Right hindlimb (tissue), 1 donor: ENCODE results near the gene EOGT.

Experiments used
- DNase-seq: peaks from one replicate; pipeline ENCODE4 v3.0.0-alpha.2; 2018

Gene EOGT

GRCh38 chr3:68953816-68954444, 59.6 kb downstream of the EOGT start:
- DNase-seq = no peak

GRCh38 chr3:68945225-68945624, 68.3 kb downstream of the EOGT start:
- DNase-seq = no peak

GRCh38 chr3:68943753-68944500, 69.6 kb downstream of the EOGT start:
- no peak for DNase-seq

- no peak for DNase-seq
Observed at GRCh38 chr3:68941055-68941454, 72.4 kb downstream of the EOGT start.

- DNase-seq = no peak
Observed at GRCh38 chr3:68936856-68937255, 76.6 kb downstream of the EOGT start.

- no peak for DNase-seq
Observed at GRCh38 chr3:68935778-68936177, 77.7 kb downstream of the EOGT start.

- DNase-seq = no peak
Observed at GRCh38 chr3:68931406-68932149, 81.9 kb downstream of the EOGT start.
